NT2/D1 (cell line): ENCODE results near the gene SNAPC4.

Source experiments
- DNase-seq: peaks from one replicate; pipeline ENCODE4 v3.0.0-alpha.2; 2011; ENCODE audit warnings: low read depth, low spot score
- H3K27me3 ChIP-seq: 2 replicates; pipeline ENCODE4 v1.6.0; 2011; ENCODE audit warnings: mild to moderate bottlenecking; ENCODE audit not compliant: insufficient read length, insufficient read depth
- H3K36me3 ChIP-seq: 2 replicates; pipeline ENCODE4 v1.6.1; 2011; ENCODE audit warnings: mild to moderate bottlenecking, low read length, mixed read lengths; ENCODE audit not compliant: insufficient read depth, insufficient read length
- H3K4me1 ChIP-seq: 2 replicates; pipeline ENCODE4 v1.5.1; 2011; ENCODE audit not compliant: insufficient read depth, insufficient read length
- H3K4me3 ChIP-seq: 2 replicates; pipeline ENCODE4 v1.5.1; 2011; ENCODE audit warnings: low read depth; ENCODE audit not compliant: insufficient read length
- H3K9ac ChIP-seq: 2 replicates; pipeline ENCODE4 v1.6.0; 2011; ENCODE audit warnings: low read depth; ENCODE audit not compliant: insufficient read length
- H3K9me3 ChIP-seq: 2 replicates; pipeline ENCODE4 v1.5.1; 2011; ENCODE audit warnings: mild to moderate bottlenecking, low read length; ENCODE audit not compliant: insufficient read depth
- SUZ12 ChIP-seq: IDR thresholded peaks from 2 replicates; pipeline ENCODE4 v1.6.1; 2011; ENCODE audit not compliant: insufficient read length, insufficient read depth; ENCODE audit errors: extremely low read depth
- YY1 ChIP-seq: IDR thresholded peaks from 2 replicates; pipeline ENCODE4 v1.6.1; 2011; ENCODE audit not compliant: insufficient read length, insufficient read depth
- ZNF274 ChIP-seq: IDR thresholded peaks from 2 replicates; pipeline ENCODE4 v1.6.1; 2011; ENCODE audit warnings: mild to moderate bottlenecking, low read depth, low read length

SNAPC4 gene

GRCh38 chr9:136400038-136400834 lies at the start of gene SNAPC4:
Gene SNAPC4 (minus strand): TSS chr9:136400170. CDS start chr9:136398428, 1,742 bp downstream.
- peak within 1 kb of the TSS; percentile 95 for H3K4me3 ChIP-seq
- DNase-seq: peak; percentile 86
- TF ChIP-seq SUZ12: no peak
- TF ChIP-seq YY1: peak; percentile 21
- TF ChIP-seq ZNF274: no peak
- no peaks in the 10 kb centered on the region for H3K9me3 ChIP-seq
- no peaks in the 10 kb centered on the region for H3K27me3 ChIP-seq
- peak within 1 kb of the TSS; percentile 99 for H3K9ac ChIP-seq
- peaks cover 15% of the 10 kb centered on the region for H3K4me1 ChIP-seq
- H3K36me3 ChIP-seq: peaks cover 79% of the 10 kb centered on the region

GRCh38 chr9:136448655-136449054 lies 48.7 kb upstream of the SNAPC4 start:
- Histone ChIP-seq H3K9me3 (no peaks in the 10 kb centered on the region), H3K27me3 (no peaks in the 10 kb centered on the region), H3K4me1 (peaks cover 2% of the 10 kb centered on the region), H3K36me3 (peaks cover 90% of the 10 kb centered on the region), H3K4me3 (no peak overlapping the region), H3K9ac (no peak overlapping the region)
- TF ChIP-seq YY1 (no peak), SUZ12 (no peak), ZNF274 (no peak)
- DNase-seq: no peak

GRCh38 chr9:136447173-136447778 lies 47.3 kb upstream of the SNAPC4 start:
- Histone ChIP-seq H3K36me3 (peaks cover 96% of the 10 kb centered on the region), H3K9ac (no peak overlapping the region), H3K4me3 (no peak overlapping the region), H3K4me1 (peaks cover 2% of the 10 kb centered on the region), H3K9me3 (no peaks in the 10 kb centered on the region), H3K27me3 (no peaks in the 10 kb centered on the region)
- DNase-seq: no peak
- TF ChIP-seq SUZ12 (no peak), ZNF274 (no peak), YY1 (no peak)

- Histone ChIP-seq H3K4me1 (no peaks in the 10 kb centered on the region), H3K4me3 (no peak overlapping the region), H3K9ac (no peak overlapping the region), H3K27me3 (no peaks in the 10 kb centered on the region), H3K9me3 (no peaks in the 10 kb centered on the region), H3K36me3 (peaks cover 98% of the 10 kb centered on the region)
- no peak for DNase-seq
- TF ChIP-seq ZNF274 (no peak), YY1 (no peak), SUZ12 (no peak)
Measured at GRCh38 chr9:136445799-136446198, 45.8 kb upstream of the SNAPC4 start.

GRCh38 chr9:136444102-136444501 lies 44.1 kb upstream of the SNAPC4 start:
- TF ChIP-seq SUZ12: no peak
- Histone ChIP-seq H3K27me3 (no peaks in the 10 kb centered on the region), H3K9ac (no peak overlapping the region), H3K9me3 (no peaks in the 10 kb centered on the region), H3K36me3 (peaks cover 90% of the 10 kb centered on the region), H3K4me1 (peaks cover 4% of the 10 kb centered on the region), H3K4me3 (no peak overlapping the region)
- no peak for DNase-seq

GRCh38 chr9:136443687-136444086 lies 43.7 kb upstream of the SNAPC4 start:
- no peaks in the 10 kb centered on the region for H3K9me3 ChIP-seq
- DNase-seq: no peak
- H3K4me3 ChIP-seq: no peak overlapping the region
- no peaks in the 10 kb centered on the region for H3K27me3 ChIP-seq
- no peak overlapping the region for H3K9ac ChIP-seq
- TF ChIP-seq ZNF274: no peak
- no peak for TF ChIP-seq YY1
- TF ChIP-seq SUZ12: no peak
- H3K4me1 ChIP-seq: peaks cover 4% of the 10 kb centered on the region
- H3K36me3 ChIP-seq: peaks cover 86% of the 10 kb centered on the region

- Histone ChIP-seq H3K27me3 (no peaks in the 10 kb centered on the region), H3K9ac (no peak overlapping the region), H3K9me3 (no peaks in the 10 kb centered on the region), H3K4me1 (peaks cover 4% of the 10 kb centered on the region), H3K4me3 (no peak overlapping the region), H3K36me3 (peaks cover 80% of the 10 kb centered on the region)
- DNase-seq: no peak
- TF ChIP-seq ZNF274 (no peak), SUZ12 (no peak), YY1 (no peak)
Measured at GRCh38 chr9:136443087-136443486, 43.1 kb upstream of the SNAPC4 start.

GRCh38 chr9:136442265-136442664 lies 42.3 kb upstream of the SNAPC4 start:
- no peak for TF ChIP-seq SUZ12
- no peak for TF ChIP-seq ZNF274
- no peak for TF ChIP-seq YY1
- peak overlapping the region; percentile 50 for H3K9ac ChIP-seq
- DNase-seq: no peak
- peaks cover 78% of the 10 kb centered on the region for H3K36me3 ChIP-seq
- H3K9me3 ChIP-seq: no peaks in the 10 kb centered on the region
- no peaks in the 10 kb centered on the region for H3K27me3 ChIP-seq
- H3K4me3 ChIP-seq: no peak overlapping the region
- H3K4me1 ChIP-seq: peaks cover 8% of the 10 kb centered on the region
